ENCODE measurements around the gene HILPDA.

DNA sequence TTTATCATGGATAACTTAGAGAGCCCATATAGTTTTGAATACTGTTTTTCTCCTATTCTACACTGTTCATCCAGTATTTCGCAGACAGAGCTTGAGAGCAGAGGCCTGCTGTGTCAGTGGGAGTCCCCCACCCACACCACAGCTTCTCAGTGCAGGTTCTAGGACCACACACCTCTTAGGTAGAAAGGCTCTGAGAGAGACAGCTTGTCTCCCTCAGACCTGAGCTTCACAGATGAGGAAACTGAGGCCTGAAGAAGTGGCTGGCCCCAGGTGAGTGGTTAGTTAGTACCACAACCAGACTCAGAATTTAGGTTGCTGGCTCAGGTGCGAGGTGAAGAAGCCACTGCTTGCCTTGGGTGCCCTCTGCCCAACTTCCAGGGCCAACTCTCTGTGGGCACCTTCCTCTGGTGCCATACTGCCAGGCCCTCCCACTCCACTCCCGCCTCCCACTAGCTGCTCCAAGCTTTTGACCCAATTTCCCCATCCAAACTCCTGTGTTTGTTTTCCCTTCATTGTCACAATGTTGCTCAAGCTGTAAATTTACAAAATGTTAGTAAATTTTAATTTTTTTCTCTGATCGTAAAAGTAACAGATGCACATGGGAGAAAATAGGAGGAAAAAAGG is 7.6 kb upstream of the HILPDA start:
- TF ChIP-seq, protein P1, sequence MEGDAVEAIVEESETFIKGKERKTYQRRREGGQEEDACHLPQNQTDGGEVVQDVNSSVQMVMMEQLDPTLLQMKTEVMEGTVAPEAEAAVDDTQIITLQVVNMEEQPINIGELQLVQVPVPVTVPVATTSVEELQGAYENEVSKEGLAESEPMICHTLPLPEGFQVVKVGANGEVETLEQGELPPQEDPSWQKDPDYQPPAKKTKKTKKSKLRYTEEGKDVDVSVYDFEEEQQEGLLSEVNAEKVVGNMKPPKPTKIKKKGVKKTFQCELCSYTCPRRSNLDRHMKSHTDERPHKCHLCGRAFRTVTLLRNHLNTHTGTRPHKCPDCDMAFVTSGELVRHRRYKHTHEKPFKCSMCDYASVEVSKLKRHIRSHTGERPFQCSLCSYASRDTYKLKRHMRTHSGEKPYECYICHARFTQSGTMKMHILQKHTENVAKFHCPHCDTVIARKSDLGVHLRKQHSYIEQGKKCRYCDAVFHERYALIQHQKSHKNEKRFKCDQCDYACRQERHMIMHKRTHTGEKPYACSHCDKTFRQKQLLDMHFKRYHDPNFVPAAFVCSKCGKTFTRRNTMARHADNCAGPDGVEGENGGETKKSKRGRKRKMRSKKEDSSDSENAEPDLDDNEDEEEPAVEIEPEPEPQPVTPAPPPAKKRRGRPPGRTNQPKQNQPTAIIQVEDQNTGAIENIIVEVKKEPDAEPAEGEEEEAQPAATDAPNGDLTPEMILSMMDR (IDR thresholded peaks at IDR 0.05), result no peak
- TF ChIP-seq POLR2A (IDR thresholded peaks at IDR 0.05), result no peak
